DMS 273 treated with DMSO at 0.1 percent for 48 hours (cell line): Measurements from ENCODE around the gene S100A14.
"Not testable (repeated sequence)": the region's sequence is repeated elsewhere in the genome, so short reads cannot be mapped to it uniquely, and the experiment has no call there.

Experiments
- DNase-seq: peaks from one replicate; lab custom pipeline; 2025; lab: John Stamatoyannopoulos, UW

The S100A14 gene

GRCh38 chr1:153614906-153615305 is 1.2 kb downstream of the S100A14 start:
- no peak for DNase-seq

- DNase-seq, result no peak
These were observed 1.8 kb downstream of the S100A14 start for GRCh38 chr1:153614189-153614900.

- no peak for DNase-seq
These were observed 2.7 kb downstream of the S100A14 start for GRCh38 chr1:153613406-153613805.

GRCh38 chr1:153612755-153613331 is 3.3 kb downstream of the S100A14 start, which contains the start of gene S100A16:
Gene S100A16, minus strand, starts transcription at chr1:153613137. Its CDS starts 4,986 bp downstream, at chr1:153608151.
- DNase-seq, result no peak

GRCh38 chr1:153612111-153612754 is 3.9 kb downstream of the S100A14 start:
- no peak for DNase-seq

- no peak for DNase-seq
These were observed 4.8 kb downstream of the S100A14 start for GRCh38 chr1:153611356-153611755.

- DNase-seq, result no peak
These were observed 5.3 kb downstream of the S100A14 start for GRCh38 chr1:153610811-153611301.

GRCh38 chr1:153610334-153610733 is 5.8 kb downstream of the S100A14 start:
- no peak for DNase-seq

- DNase-seq, result no peak
These were observed 6.6 kb downstream of the S100A14 start for GRCh38 chr1:153609585-153609907.

GRCh38 chr1:153608742-153609584 is 7.2 kb downstream of the S100A14 start:
- no peak for DNase-seq

GRCh38 chr1:153608089-153608682 is 7.9 kb downstream of the S100A14 start:
- no peak for DNase-seq

GRCh38 chr1:153607381-153607780 is 8.7 kb downstream of the S100A14 start:
- DNase-seq, result no peak

GRCh38 chr1:153606194-153606593 is 9.9 kb downstream of the S100A14 start:
- no peak for DNase-seq

- DNase-seq, result no peak
These were observed 13.4 kb downstream of the S100A14 start for GRCh38 chr1:153602749-153603148.

GRCh38 chr1:153599847-153600246 is 16.3 kb downstream of the S100A14 start:
- DNase-seq, result no peak

- DNase-seq, result peak; percentile 90
These were observed 17.6 kb downstream of the S100A14 start for GRCh38 chr1:153598309-153599172.

- no peak for DNase-seq
These were observed 18.9 kb downstream of the S100A14 start for GRCh38 chr1:153597206-153597605.

- DNase-seq, result no peak
These were observed 23.4 kb downstream of the S100A14 start for GRCh38 chr1:153592748-153593147.

GRCh38 chr1:153588482-153588881 is 27.6 kb downstream of the S100A14 start:
- no peak for DNase-seq

- not testable (repeated sequence) for DNase-seq
These were observed 28.1 kb downstream of the S100A14 start for GRCh38 chr1:153588033-153588432.

GRCh38 chr1:153587314-153587713 is 28.8 kb downstream of the S100A14 start:
- no peak for DNase-seq
